Astrocyte (in vitro differentiated cells and primary cell): ENCODE measurements around the gene KSR2.

Source experiments
- CTCF ChIP-seq: IDR thresholded peaks from 2 replicates; pipeline ENCODE4 v1.5.1; 2011; ENCODE audit warnings: low read depth, mild to moderate bottlenecking, inconsistent platforms, low read length, moderate library complexity; ENCODE audit not compliant: insufficient read depth
- EZH2 ChIP-seq: IDR thresholded peaks from 2 replicates; pipeline ENCODE4 v1.6.1; 2012; ENCODE audit warnings: mild to moderate bottlenecking, low read length, inconsistent platforms; ENCODE audit not compliant: insufficient read depth

GRCh38 chr12:117593815-117594400 lies 374.9 kb downstream of the KSR2 start:
- no peak for TF ChIP-seq CTCF
- no peak for TF ChIP-seq EZH2
